Measurements from ENCODE around the gene CRB3. TPM values are rescaled to one million over a fixed set of nuclear protein-coding genes. Genes with fewer than 3 reads are reported as not detected.

Gene CRB3
- total RNA-seq, 1 experiment from 2014 or later: 53.9 TPM

DNA sequence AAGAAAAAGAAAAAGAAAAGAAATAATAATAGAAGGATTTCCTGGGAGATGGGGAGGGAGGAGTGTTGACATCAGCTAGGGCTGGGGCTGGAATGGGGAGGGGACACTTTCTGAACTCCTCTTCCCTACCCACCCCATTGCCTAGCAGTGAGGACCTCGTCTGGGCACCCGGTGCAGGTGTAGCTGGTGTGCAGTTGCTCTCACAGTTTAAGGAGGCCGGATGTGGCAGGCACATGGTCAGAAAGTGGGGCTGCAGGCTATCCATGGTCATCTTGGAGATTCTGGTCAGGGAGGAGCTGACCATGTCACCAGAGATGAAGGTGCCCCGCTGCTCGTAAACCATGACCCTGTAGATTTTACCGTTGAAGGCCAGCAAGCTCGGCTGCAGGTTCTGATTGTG is 46.5 kb downstream of the CRB3 start:
- POLR2A ChIA-PET: no interaction called here
- TF ChIP-seq, protein P1, sequence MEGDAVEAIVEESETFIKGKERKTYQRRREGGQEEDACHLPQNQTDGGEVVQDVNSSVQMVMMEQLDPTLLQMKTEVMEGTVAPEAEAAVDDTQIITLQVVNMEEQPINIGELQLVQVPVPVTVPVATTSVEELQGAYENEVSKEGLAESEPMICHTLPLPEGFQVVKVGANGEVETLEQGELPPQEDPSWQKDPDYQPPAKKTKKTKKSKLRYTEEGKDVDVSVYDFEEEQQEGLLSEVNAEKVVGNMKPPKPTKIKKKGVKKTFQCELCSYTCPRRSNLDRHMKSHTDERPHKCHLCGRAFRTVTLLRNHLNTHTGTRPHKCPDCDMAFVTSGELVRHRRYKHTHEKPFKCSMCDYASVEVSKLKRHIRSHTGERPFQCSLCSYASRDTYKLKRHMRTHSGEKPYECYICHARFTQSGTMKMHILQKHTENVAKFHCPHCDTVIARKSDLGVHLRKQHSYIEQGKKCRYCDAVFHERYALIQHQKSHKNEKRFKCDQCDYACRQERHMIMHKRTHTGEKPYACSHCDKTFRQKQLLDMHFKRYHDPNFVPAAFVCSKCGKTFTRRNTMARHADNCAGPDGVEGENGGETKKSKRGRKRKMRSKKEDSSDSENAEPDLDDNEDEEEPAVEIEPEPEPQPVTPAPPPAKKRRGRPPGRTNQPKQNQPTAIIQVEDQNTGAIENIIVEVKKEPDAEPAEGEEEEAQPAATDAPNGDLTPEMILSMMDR (IDR thresholded peaks at IDR 0.05; ENCODE audit: insufficient read depth in 1 of 2, low read depth in 1 of 2, low read length in 1 of 2, severe bottlenecking in 1 of 2, unreplicated experiment in 1 of 2): no peak
- CTCF ChIA-PET: no interaction called here
- no peak overlapping the region for H3K4me3 Mint-ChIP-seq (ENCODE audit: unreplicated experiment)
- no peak for DNase-seq
- Histone ChIP-seq H3K4me1 (peaks cover 38% of the 10 kb centered on the region), H3K36me3 (ENCODE audit: control insufficient read depth, insufficient read depth, low read length) (no peaks in the 10 kb centered on the region), H3K27me3 (replicated peaks; ENCODE audit: control insufficient read depth, insufficient read depth, low read length) (no peaks in the 10 kb centered on the region), H3K9me3 (no peaks in the 10 kb centered on the region), H3K4me3 (ENCODE audit: low read depth, low read length) (no peak overlapping the region)
- peaks cover 10% of the 10 kb centered on the region for H3K36me3 Mint-ChIP-seq (ENCODE audit: insufficient read depth, unreplicated experiment)
- no peaks in the 10 kb centered on the region for H3K27me3 Mint-ChIP-seq (ENCODE audit: insufficient read depth, unreplicated experiment)
- BruUV-seq (replicated peaks): no TSS peak
- H3K27ac Mint-ChIP-seq (ENCODE audit: unreplicated experiment): peak overlapping the region; percentile 88
- H3K9me3 Mint-ChIP-seq (ENCODE audit: unreplicated experiment): no peaks in the 10 kb centered on the region
- intact Hi-C loops (cut with micrococcal nuclease; ENCODE audit: unreplicated experiment): no loop called here
- H3K4me1 Mint-ChIP-seq (ENCODE audit: low read depth, unreplicated experiment): peaks cover 19% of the 10 kb centered on the region

DNA sequence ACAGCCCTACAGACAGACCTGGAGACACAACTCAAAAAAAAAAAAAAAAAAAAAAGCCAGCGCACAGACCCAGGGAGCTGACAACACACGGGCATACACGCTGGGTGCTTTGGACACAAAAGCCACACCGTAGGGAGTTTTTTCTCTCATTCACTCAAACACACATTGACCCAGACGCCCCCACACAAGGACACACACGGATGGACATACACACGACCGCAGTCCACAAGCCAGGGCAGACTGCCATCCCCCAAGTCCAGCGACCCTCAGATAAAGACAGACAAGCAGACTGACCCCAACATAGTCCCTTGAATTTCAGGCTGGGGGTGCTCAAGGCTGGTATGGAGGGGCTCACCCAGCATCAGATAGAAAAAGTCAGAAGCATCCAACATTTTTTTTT is 50.0 kb downstream of the CRB3 start:
- peaks cover 41% of the 10 kb centered on the region for H3K4me1 ChIP-seq
- intact Hi-C loops (cut with micrococcal nuclease; ENCODE audit: unreplicated experiment): no loop called here
- ChIA-PET POLR2A (no interaction called here), CTCF (no interaction called here)
- no peak overlapping the region for H3K4me3 ChIP-seq (ENCODE audit: low read depth, low read length)
- H3K9me3 ChIP-seq: no peaks in the 10 kb centered on the region
- Mint-ChIP-seq H3K9me3 (ENCODE audit: unreplicated experiment) (no peaks in the 10 kb centered on the region), H3K4me3 (ENCODE audit: unreplicated experiment) (peak overlapping the region; percentile 32), H3K27me3 (ENCODE audit: insufficient read depth, unreplicated experiment) (no peaks in the 10 kb centered on the region), H3K27ac (ENCODE audit: unreplicated experiment) (peak overlapping the region; percentile 86), H3K4me1 (ENCODE audit: low read depth, unreplicated experiment) (peaks cover 26% of the 10 kb centered on the region), H3K36me3 (ENCODE audit: insufficient read depth, unreplicated experiment) (peaks cover 23% of the 10 kb centered on the region)
- BruUV-seq (replicated peaks): no TSS peak
- TF ChIP-seq, protein P1 (IDR thresholded peaks at IDR 0.05; ENCODE audit: insufficient read depth in 1 of 2, low read depth in 1 of 2, low read length in 1 of 2, severe bottlenecking in 1 of 2, unreplicated experiment in 1 of 2): no peak
- no peaks in the 10 kb centered on the region for H3K36me3 ChIP-seq (ENCODE audit: control insufficient read depth, insufficient read depth, low read length)
- H3K27me3 ChIP-seq (replicated peaks; ENCODE audit: control insufficient read depth, insufficient read depth, low read length): no peaks in the 10 kb centered on the region
- DNase-seq: no peak

DNA sequence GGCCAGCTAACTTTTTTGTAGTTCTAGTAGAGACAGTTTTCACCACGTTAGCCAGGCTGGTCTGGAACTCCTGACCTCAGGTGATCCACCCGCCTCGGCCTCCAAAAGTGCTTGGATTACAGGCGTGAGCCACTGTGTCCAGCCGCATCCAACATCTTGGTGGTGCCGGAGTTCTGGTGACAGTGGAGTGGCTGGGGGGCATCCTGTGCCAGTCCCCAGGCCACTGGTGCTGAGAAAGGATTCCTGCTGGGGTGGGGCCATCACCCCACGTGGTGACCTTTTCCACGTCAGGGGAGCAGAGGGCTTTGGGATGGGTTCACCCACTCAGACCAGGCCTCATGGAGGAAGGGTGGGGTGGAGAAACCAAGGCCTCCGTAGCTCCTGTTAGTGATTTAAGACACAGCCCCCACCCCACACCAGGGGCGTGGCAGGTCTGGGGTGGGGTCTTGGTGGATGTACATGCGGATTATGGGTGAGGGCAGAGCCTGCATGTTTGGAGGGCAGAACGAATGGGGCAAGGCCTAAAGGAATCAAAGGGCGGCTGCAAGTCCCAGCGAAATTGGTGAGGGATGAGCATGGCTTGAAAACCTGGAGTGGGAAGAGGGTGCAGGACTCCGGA is 51.0 kb downstream of the CRB3 start:
- Histone ChIP-seq H3K36me3 (ENCODE audit: control insufficient read depth, insufficient read depth, low read length) (no peaks in the 10 kb centered on the region), H3K27me3 (replicated peaks; ENCODE audit: control insufficient read depth, insufficient read depth, low read length) (no peaks in the 10 kb centered on the region), H3K4me1 (peaks cover 41% of the 10 kb centered on the region), H3K4me3 (ENCODE audit: low read depth, low read length) (no peak overlapping the region), H3K9me3 (no peaks in the 10 kb centered on the region)
- ChIA-PET POLR2A (no interaction called here), CTCF (no interaction called here)
- Mint-ChIP-seq H3K36me3 (ENCODE audit: insufficient read depth, unreplicated experiment) (peaks cover 23% of the 10 kb centered on the region), H3K27ac (ENCODE audit: unreplicated experiment) (peak overlapping the region; percentile 71), H3K4me3 (ENCODE audit: unreplicated experiment) (no peak overlapping the region), H3K4me1 (ENCODE audit: low read depth, unreplicated experiment) (peaks cover 26% of the 10 kb centered on the region), H3K27me3 (ENCODE audit: insufficient read depth, unreplicated experiment) (no peaks in the 10 kb centered on the region), H3K9me3 (ENCODE audit: unreplicated experiment) (no peaks in the 10 kb centered on the region)
- no TSS peak for BruUV-seq (replicated peaks)
- TF ChIP-seq, protein P1 (IDR thresholded peaks at IDR 0.05; ENCODE audit: insufficient read depth in 1 of 2, low read depth in 1 of 2, low read length in 1 of 2, severe bottlenecking in 1 of 2, unreplicated experiment in 1 of 2): no peak
- intact Hi-C loops (cut with micrococcal nuclease; ENCODE audit: unreplicated experiment): no loop called here
- DNase-seq: no peak

Measured in Caco-2 (cell line).